ENCODE data around the gene TACC2.

GRCh38 chr10:122252805-122253204 is 263.8 kb downstream of the TACC2 start:
- no peak for TF ChIP-seq CTCF (IDR thresholded peaks at IDR 0.05)
- TF ChIP-seq POLR2A (IDR thresholded peaks at IDR 0.05): no peak

All from tibial nerve (tissue), 3 donors.